MCF 10A (cell line): Measurements from ENCODE around the gene CSF1. TPM values are rescaled to one million over a fixed set of nuclear protein-coding genes. Genes with fewer than 3 reads are reported as not detected.

ENCODE experiments used
- BruUV-seq: library from RNA; stranded (reverse); fragments of 400-500 nt; replicated peaks from 2 replicates; lab custom pipeline; 2021; lab: Mats Ljungman, UMichigan
- CTCF ChIA-PET: fragments of 300-600 bp; sonication (Branson Sonifier 250); formaldehyde crosslinking; extraction: SDS; loops from one replicate; lab custom pipeline; 2021; ENCODE audit warnings: antibody characterized with exemption, inconsistent platforms; lab: Yijun Ruan, JAX
- POLR2A ChIA-PET: fragments of 300-600, 350-650 bp; sonication (Branson Sonifier 250); formaldehyde crosslinking; extraction: SDS; loops from one replicate; lab custom pipeline; 2020; ENCODE audit warnings: antibody characterized with exemption, inconsistent platforms; lab: Yijun Ruan, JAX
- DNase-seq: peaks from one replicate; pipeline ENCODE4 v3.0.0-alpha.2; 2018; ENCODE audit not compliant: unreplicated experiment
- H3K27ac Mint-ChIP-seq: one replicate; pipeline ENCODE4 v1.8.0; 2022; ENCODE audit warnings: mild to moderate bottlenecking, low read depth, mixed read lengths; ENCODE audit not compliant: unreplicated experiment
- H3K27me3 Mint-ChIP-seq: one replicate; pipeline ENCODE4 v1.8.0; 2022; ENCODE audit warnings: mixed read lengths; ENCODE audit not compliant: insufficient read depth, unreplicated experiment
- H3K36me3 Mint-ChIP-seq: one replicate; pipeline ENCODE4 v1.8.0; 2022; ENCODE audit warnings: mild to moderate bottlenecking, moderate library complexity, mixed read lengths; ENCODE audit not compliant: insufficient read depth, unreplicated experiment
- H3K4me1 Mint-ChIP-seq: one replicate; pipeline ENCODE4 v1.8.0; 2022; ENCODE audit warnings: mixed read lengths; ENCODE audit not compliant: insufficient read depth, unreplicated experiment
- H3K4me3 Mint-ChIP-seq: one replicate; pipeline ENCODE4 v1.8.0; 2022; ENCODE audit warnings: mild to moderate bottlenecking, moderate library complexity, mixed read lengths; ENCODE audit not compliant: unreplicated experiment
- H3K9me3 Mint-ChIP-seq: one replicate; pipeline ENCODE4 v1.8.0; 2022; ENCODE audit warnings: mixed read lengths; ENCODE audit not compliant: unreplicated experiment
- intact Hi-C: fragments of 100-400 bp; cut with micrococcal nuclease; formaldehyde crosslinking; loops from 2 replicates; pipeline ENCODE4 v1.14.1; 2022
- total RNA-seq: library from RNA; stranded (reverse); gene quantifications from 2 replicates; pipeline ENCODE4 v1.2.3, GENCODE V29; 2022
- TF ChIP-seq, protein P1 (sequence below): fragments of 200-600 bp; IDR thresholded peaks from one replicate; pipeline ENCODE4 v1.8.0; 2022; ENCODE audit warnings: antibody characterized with exemption, mild to moderate bottlenecking; ENCODE audit not compliant: unreplicated experiment

Gene CSF1
- total RNA-seq, 1 experiment from 2014 or later, result 6.3 TPM

GRCh38 chr1:109897259-109897955, 13.2 kb upstream of the CSF1 start:
- no TSS peak for BruUV-seq
- TF ChIP-seq, protein P1, sequence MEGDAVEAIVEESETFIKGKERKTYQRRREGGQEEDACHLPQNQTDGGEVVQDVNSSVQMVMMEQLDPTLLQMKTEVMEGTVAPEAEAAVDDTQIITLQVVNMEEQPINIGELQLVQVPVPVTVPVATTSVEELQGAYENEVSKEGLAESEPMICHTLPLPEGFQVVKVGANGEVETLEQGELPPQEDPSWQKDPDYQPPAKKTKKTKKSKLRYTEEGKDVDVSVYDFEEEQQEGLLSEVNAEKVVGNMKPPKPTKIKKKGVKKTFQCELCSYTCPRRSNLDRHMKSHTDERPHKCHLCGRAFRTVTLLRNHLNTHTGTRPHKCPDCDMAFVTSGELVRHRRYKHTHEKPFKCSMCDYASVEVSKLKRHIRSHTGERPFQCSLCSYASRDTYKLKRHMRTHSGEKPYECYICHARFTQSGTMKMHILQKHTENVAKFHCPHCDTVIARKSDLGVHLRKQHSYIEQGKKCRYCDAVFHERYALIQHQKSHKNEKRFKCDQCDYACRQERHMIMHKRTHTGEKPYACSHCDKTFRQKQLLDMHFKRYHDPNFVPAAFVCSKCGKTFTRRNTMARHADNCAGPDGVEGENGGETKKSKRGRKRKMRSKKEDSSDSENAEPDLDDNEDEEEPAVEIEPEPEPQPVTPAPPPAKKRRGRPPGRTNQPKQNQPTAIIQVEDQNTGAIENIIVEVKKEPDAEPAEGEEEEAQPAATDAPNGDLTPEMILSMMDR, result no peak
- no peak for DNase-seq
- Mint-ChIP-seq H3K9me3 (no peaks in the 10 kb centered on the region), H3K36me3 (no peaks in the 10 kb centered on the region), H3K4me3 (no peak overlapping the region), H3K27me3 (no peaks in the 10 kb centered on the region), H3K27ac (no peak overlapping the region), H3K4me1 (peaks cover 21% of the 10 kb centered on the region)
- intact Hi-C loops, result no loop called here
- POLR2A ChIA-PET, result interaction anchor here (0.6 to 1.1 kb wide), 2 partner anchors 20 to 284 kb away, joined by 3 to 4 read pairs; no protein-coding TSS in a partner anchor
- CTCF ChIA-PET, result interaction anchor here (1.2 to 1.4 kb wide), 2 partner anchors 13 to 87 kb away, joined by 3 to 9 read pairs; partner anchors contain the start of gene AHCYL1

DNA sequence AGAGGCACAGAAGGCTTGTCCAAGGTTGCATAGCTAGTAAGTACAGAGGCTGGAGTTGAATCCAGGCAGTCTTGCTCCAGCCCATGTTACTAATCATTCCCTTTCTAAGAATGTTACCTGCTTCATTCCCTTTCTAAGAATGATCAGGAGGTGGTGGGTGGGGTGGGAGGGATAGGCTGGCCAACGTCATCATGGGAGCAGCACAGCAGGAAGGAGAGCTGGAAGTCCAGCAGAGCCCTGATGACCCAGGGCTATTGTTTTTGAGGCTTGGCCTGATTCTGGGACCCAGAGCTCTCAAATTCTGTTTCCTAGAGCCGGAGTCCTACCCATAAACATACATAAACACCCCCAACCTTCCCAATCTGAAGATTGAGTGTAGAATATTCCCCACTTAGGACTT, 11.8 kb upstream of the CSF1 start:
- Mint-ChIP-seq H3K4me1 (peaks cover 21% of the 10 kb centered on the region), H3K27ac (no peak overlapping the region), H3K36me3 (no peaks in the 10 kb centered on the region), H3K27me3 (no peaks in the 10 kb centered on the region), H3K9me3 (no peaks in the 10 kb centered on the region), H3K4me3 (no peak overlapping the region)
- POLR2A ChIA-PET, result no interaction called here
- TF ChIP-seq, protein P1, result no peak
- BruUV-seq, result no TSS peak
- DNase-seq, result peak; percentile 38
- CTCF ChIA-PET, result no interaction called here
- intact Hi-C loops, result no loop called here

GRCh38 chr1:109901141-109901523, 9.5 kb upstream of the CSF1 start:
- TF ChIP-seq, protein P1, result no peak
- ChIA-PET POLR2A (interaction anchor here (1.8 kb wide), 1 partner anchor 8 kb away, joined by 5 read pairs; no protein-coding TSS in a partner anchor), CTCF (no interaction called here)
- Mint-ChIP-seq H3K9me3 (no peaks in the 10 kb centered on the region), H3K4me1 (peaks cover 21% of the 10 kb centered on the region), H3K36me3 (no peaks in the 10 kb centered on the region), H3K27me3 (no peaks in the 10 kb centered on the region), H3K4me3 (no peak overlapping the region), H3K27ac (no peak overlapping the region)
- DNase-seq, result no peak
- intact Hi-C loops, result no loop called here
- BruUV-seq, result no TSS peak

- POLR2A ChIA-PET, result interaction anchor here (0.6 to 1.8 kb wide), 2 partner anchors 9 to 355 kb away, joined by 4 to 5 read pairs; no protein-coding TSS in a partner anchor
- CTCF ChIA-PET, result interaction anchor here (0.7 kb wide), 1 partner anchor 9 kb away, joined by 3 read pairs; no protein-coding TSS in a partner anchor
- TF ChIP-seq, protein P1, result no peak
- H3K4me1 Mint-ChIP-seq, result peaks cover 21% of the 10 kb centered on the region
- intact Hi-C loops, result no loop called here
- no peaks in the 10 kb centered on the region for H3K36me3 Mint-ChIP-seq
- DNase-seq, result peak; percentile 43
- no peaks in the 10 kb centered on the region for H3K9me3 Mint-ChIP-seq
- BruUV-seq, result no TSS peak
- H3K4me3 Mint-ChIP-seq, result no peak overlapping the region
- H3K27ac Mint-ChIP-seq, result no peak overlapping the region
- H3K27me3 Mint-ChIP-seq, result no peaks in the 10 kb centered on the region
These were observed 9.0 kb upstream of the CSF1 start for GRCh38 chr1:109901524-109902145.
